MM.1S (cell line): Measurements from ENCODE around the gene IQGAP1.
"Not testable (repeated sequence)": the region's sequence is repeated elsewhere in the genome, so short reads cannot be mapped to it uniquely, and the experiment has no call there.

Source experiments
- CTCF ChIP-seq: fragments of 300-600 bp; sonication (generic); IDR thresholded peaks from 2 replicates; pipeline ENCODE4 v1.5.1; 2016; ENCODE audit warnings: antibody characterized with exemption, low read length, mixed read lengths
- EZH2 ChIP-seq: fragments of 300-600 bp; sonication (generic); optimal IDR thresholded peaks from 2 replicates; pipeline ENCODE3; 2017; ENCODE audit warnings: low read depth, mild to moderate bottlenecking, antibody characterized with exemption, low read length, mixed read lengths
- EZH2phosphoT487 ChIP-seq: fragments of 300-600 bp; sonication (generic); IDR thresholded peaks from 2 replicates; pipeline ENCODE4 v1.6.1; 2018; ENCODE audit warnings: antibody characterized with exemption, low read length

- TF ChIP-seq CTCF, EZH2phosphoT487, EZH2: not testable (repeated sequence)
These were observed 122.7 kb downstream of the IQGAP1 start for GRCh38 chr15:90510781-90511180.
